ENCODE results near the gene RNF175.

RNF175 gene

GRCh38 chr4:153785910-153786721 lies 26.3 kb upstream of the RNF175 start:
- no peak for DNase-seq (ENCODE audit: low read depth)

- no peak for DNase-seq (ENCODE audit: low read depth)
Observed at GRCh38 chr4:153784166-153784699, 24.4 kb upstream of the RNF175 start.

GRCh38 chr4:153782581-153782980 lies 22.8 kb upstream of the RNF175 start:
- DNase-seq (ENCODE audit: low read depth): no peak

- DNase-seq (ENCODE audit: low read depth): peak; percentile 58
Observed at GRCh38 chr4:153781717-153782416, 22.0 kb upstream of the RNF175 start.

- DNase-seq (ENCODE audit: low read depth): no peak
Observed at GRCh38 chr4:153781280-153781679, 21.5 kb upstream of the RNF175 start.

GRCh38 chr4:153780876-153781275 lies 21.1 kb upstream of the RNF175 start:
- DNase-seq (ENCODE audit: low read depth): no peak

GRCh38 chr4:153780221-153780620 lies 20.4 kb upstream of the RNF175 start:
- DNase-seq (ENCODE audit: low read depth): no peak

GRCh38 chr4:153778383-153778782 lies 18.6 kb upstream of the RNF175 start:
- DNase-seq (ENCODE audit: low read depth): no peak

- DNase-seq (ENCODE audit: low read depth): no peak
Observed at GRCh38 chr4:153777421-153777820, 17.6 kb upstream of the RNF175 start.

- DNase-seq (ENCODE audit: low read depth): no peak
Observed at GRCh38 chr4:153776601-153777000, 16.8 kb upstream of the RNF175 start.

GRCh38 chr4:153773236-153773690 lies 13.4 kb upstream of the RNF175 start:
- no peak for DNase-seq (ENCODE audit: low read depth)

- DNase-seq (ENCODE audit: low read depth): peak; percentile 36
Observed at GRCh38 chr4:153771046-153771445, 11.2 kb upstream of the RNF175 start.

- no peak for DNase-seq (ENCODE audit: low read depth)
Observed at GRCh38 chr4:153766758-153767157, 6.9 kb upstream of the RNF175 start.

- DNase-seq (ENCODE audit: low read depth): no peak
Observed at GRCh38 chr4:153765894-153766293, 6.1 kb upstream of the RNF175 start.

GRCh38 chr4:153764601-153765368 lies 5.0 kb upstream of the RNF175 start:
- DNase-seq (ENCODE audit: low read depth): no peak

- no peak for DNase-seq (ENCODE audit: low read depth)
Observed at GRCh38 chr4:153763404-153763803, 3.6 kb upstream of the RNF175 start.

- DNase-seq (ENCODE audit: low read depth): no peak
Observed at GRCh38 chr4:153758688-153759406, 977 bp downstream of the RNF175 start.

GRCh38 chr4:153758136-153758535 lies 1.7 kb downstream of the RNF175 start:
- DNase-seq (ENCODE audit: low read depth): no peak

GRCh38 chr4:153757407-153757806 lies 2.4 kb downstream of the RNF175 start:
- no peak for DNase-seq (ENCODE audit: low read depth)

- DNase-seq (ENCODE audit: low read depth): no peak
Observed at GRCh38 chr4:153755186-153755585, 4.6 kb downstream of the RNF175 start.

GRCh38 chr4:153750197-153750817 lies 9.5 kb downstream of the RNF175 start:
- DNase-seq (ENCODE audit: low read depth): peak; percentile 76

All from iris pigment epithelial cell (primary cell).